Central memory CD8-positive, alpha-beta T cell (primary cell): ENCODE data around the gene RNASE13.

ENCODE experiments used
- ATAC-seq: fragments of 150-1000 bp; cut with Tn5 transposase; replicated peaks from 2 replicates; pipeline ENCODE4 v1.10.0; 2022; ENCODE audit warnings: mild to moderate bottlenecking, moderate FRiP score, moderate number of reproducible peaks; ENCODE audit not compliant: poor library complexity, severe bottlenecking; ENCODE audit errors: extremely low read depth
- DNase-seq, 2 donors: peaks; one replicate each; pipeline ENCODE4 v3.0.0; 2021; ENCODE audit warnings: low spot score in 2 of 2
- H3K27ac Mint-ChIP-seq: one replicate; pipeline ENCODE4 v1.8.0; 2022; ENCODE audit warnings: low read depth, mild to moderate bottlenecking, moderate library complexity, mixed read lengths
- H3K27me3 Mint-ChIP-seq: one replicate; pipeline ENCODE4 v1.8.0; 2022; ENCODE audit warnings: mixed read lengths
- H3K36me3 Mint-ChIP-seq: one replicate; pipeline ENCODE4 v1.8.0; 2022; ENCODE audit warnings: mild to moderate bottlenecking, moderate library complexity, mixed read lengths; ENCODE audit not compliant: insufficient read depth
- H3K4me1 Mint-ChIP-seq: one replicate; pipeline ENCODE4 v1.8.0; 2022; ENCODE audit warnings: mixed read lengths
- H3K4me3 Mint-ChIP-seq: one replicate; pipeline ENCODE4 v1.8.0; 2022; ENCODE audit warnings: mild to moderate bottlenecking, moderate library complexity, mixed read lengths
- H3K9me3 Mint-ChIP-seq: one replicate; pipeline ENCODE4 v1.8.0; 2022; ENCODE audit warnings: mixed read lengths

The RNASE13 gene

DNA sequence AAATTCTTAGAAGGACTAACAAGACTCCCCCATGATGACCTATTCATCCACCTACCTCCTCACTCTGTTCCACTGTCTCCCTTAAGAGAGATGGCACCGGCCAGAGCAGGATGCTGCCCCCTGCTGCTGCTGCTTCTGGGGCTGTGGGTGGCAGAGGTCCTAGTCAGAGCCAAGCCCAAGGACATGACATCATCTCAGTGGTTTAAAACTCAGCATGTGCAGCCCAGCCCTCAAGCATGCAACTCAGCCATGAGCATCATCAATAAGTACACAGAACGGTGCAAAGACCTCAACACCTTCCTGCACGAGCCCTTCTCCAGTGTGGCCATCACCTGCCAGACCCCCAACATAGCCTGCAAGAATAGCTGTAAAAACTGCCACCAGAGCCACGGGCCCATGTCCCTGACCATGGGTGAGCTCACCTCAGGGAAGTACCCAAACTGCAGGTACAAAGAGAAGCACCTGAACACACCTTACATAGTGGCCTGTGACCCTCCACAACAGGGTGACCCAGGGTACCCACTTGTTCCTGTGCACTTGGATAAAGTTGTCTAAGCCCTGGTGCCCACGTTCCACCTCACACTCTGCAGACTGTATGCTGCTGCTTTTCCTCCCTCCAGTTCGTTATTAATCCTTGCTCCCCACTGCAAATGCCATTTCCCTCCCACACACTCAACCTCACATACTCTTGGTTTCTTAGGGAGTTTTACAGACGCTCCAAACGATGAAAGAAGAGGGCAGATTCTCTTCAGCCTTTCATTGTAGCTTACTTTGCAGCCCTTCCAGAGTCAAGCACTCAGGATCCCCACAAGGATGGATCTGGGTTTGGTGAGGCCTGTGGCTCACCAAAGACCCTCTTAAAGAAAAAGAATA is 23.4 kb upstream of the RNASE13 start, which contains the start of gene RNASE8:
RNASE8 (plus strand) TSS at position 20 of the 873 bp plus-strand sequence; CDS start at position 91, 71 bp downstream.
- no peaks in the 10 kb centered on the region for H3K9me3 Mint-ChIP-seq
- H3K4me1 Mint-ChIP-seq, result no peaks in the 10 kb centered on the region
- no peak within 1 kb of the TSS for H3K27ac Mint-ChIP-seq
- ATAC-seq (no peak), DNase-seq (no peak)
- peaks cover 33% of the 10 kb centered on the region for H3K27me3 Mint-ChIP-seq
- no peak within 1 kb of the TSS for H3K4me3 Mint-ChIP-seq
- H3K36me3 Mint-ChIP-seq, result no peaks in the 10 kb centered on the region

DNA sequence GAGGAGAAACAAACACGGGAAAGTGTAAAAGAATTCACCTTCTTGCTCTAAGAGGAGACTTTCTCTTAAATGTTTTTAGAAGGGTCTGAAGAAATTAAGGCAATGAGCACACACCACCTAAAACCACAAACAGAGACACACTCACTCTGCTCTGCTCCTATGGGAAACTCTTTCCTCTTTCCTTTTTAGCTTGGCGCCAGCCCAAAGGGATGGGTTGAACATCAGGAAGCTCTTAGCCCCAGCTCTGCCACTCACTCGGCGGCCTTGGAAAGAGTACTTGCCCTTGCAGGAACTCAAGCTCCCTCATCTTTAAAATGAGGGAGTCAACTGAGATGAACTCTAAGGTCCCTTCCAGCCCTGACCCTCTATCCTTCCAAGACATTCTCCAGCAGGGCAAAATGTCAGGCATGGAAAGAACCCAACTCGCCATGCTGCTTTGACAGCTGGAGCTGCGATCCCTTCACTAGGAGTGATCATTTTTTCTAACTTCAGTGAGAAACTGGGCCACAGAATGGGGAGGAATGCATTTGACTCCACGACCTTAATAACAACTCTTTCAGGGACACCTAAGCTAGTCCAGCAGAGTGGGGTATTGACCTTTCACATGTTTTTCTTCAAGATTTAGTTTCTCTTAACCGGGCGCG is 22.0 kb upstream of the RNASE13 start:
- Mint-ChIP-seq H3K9me3 (no peaks in the 10 kb centered on the region), H3K36me3 (no peaks in the 10 kb centered on the region), H3K4me1 (no peaks in the 10 kb centered on the region), H3K4me3 (no peak overlapping the region), H3K27me3 (peaks cover 22% of the 10 kb centered on the region), H3K27ac (no peak overlapping the region)
- ATAC-seq, result no peak
- DNase-seq, result no peak

DNA sequence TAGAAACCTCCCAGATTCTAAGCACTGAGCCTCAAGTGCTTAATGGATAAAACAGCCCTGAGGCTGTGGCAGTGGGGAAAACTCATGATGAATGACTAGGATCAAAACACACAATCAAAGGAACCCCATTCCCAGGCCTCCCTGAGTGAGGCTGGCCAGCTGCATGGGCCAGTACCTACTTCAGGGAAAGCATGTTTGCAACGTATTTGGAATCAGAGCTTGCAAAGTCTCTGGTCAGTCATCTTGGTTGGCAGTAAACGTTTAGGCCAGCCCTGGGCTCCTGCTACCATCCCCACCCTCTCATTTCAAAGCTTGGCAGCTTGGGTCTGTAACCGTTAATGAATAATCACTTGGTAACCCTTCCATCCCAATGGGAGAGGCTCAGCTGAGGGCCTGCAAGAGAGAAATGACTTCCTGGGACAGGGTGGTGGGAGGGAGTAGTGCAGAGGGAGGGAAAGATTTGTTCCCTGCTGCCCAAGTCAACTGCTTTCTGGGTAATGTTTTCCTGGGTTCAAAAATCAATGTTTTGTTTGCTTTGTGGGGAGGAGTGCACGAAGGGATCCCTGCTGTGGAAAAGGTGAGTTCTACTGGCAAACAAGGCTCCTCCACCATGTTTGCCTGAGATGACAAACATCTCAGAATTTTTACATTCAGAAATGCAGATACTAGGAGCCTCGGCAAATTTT is 21.0 kb upstream of the RNASE13 start:
- DNase-seq, result no peak
- Mint-ChIP-seq H3K36me3 (no peaks in the 10 kb centered on the region), H3K27ac (no peak overlapping the region), H3K4me1 (no peaks in the 10 kb centered on the region), H3K27me3 (peaks cover 13% of the 10 kb centered on the region), H3K9me3 (no peaks in the 10 kb centered on the region), H3K4me3 (no peak overlapping the region)
- no peak for ATAC-seq

DNA sequence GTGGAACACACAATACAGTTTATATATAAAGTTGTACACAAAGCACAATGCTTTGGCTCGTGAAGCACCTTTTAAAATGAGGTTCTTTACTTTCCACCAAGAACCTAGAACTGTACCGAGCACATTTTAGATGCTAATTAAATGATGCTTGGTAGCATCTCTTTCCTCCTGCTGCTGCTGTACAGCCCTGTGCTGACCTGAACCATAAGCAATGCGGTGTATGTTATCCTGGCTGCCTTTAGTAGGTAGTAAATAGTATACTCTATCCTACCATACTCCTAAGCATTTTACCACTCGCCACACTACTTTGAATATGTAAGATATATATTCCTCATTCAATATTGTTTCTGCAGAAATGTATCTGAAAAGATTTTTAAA is 20.1 kb upstream of the RNASE13 start:
- H3K4me3 Mint-ChIP-seq, result no peak overlapping the region
- no peaks in the 10 kb centered on the region for H3K36me3 Mint-ChIP-seq
- DNase-seq (no peak), ATAC-seq (no peak)
- H3K9me3 Mint-ChIP-seq, result no peaks in the 10 kb centered on the region
- H3K27ac Mint-ChIP-seq, result no peak overlapping the region
- no peaks in the 10 kb centered on the region for H3K4me1 Mint-ChIP-seq
- H3K27me3 Mint-ChIP-seq, result peaks cover 5% of the 10 kb centered on the region

DNA sequence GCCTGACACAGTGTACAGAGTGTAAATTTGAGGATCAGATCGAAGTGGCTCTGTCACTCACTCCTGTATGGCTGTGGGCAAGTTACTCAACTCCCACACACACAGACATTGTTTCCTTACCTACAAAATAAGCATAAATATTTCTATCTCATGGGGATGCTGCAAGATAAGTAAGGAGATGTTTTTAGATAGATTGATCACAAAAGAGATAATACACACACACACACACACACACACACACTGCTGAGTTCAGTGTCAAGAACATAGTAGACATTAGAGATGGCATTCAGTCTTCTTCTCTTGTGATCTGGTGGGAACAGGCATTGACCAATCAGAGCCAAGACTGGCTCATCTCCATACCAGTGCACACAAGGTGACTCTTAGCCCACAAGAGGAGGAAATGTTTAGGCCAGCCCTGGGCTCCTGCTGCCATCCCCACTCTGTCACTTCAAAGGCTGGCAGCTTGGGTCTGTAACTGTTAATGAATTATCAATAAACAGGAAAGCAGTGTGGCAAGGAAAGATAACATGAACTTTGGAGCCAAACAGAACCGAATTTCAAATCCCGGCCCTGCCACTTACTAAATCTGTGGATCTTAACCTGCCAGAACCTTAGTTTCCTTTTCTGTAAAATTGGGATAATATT is 19.6 kb upstream of the RNASE13 start:
- ATAC-seq (no peak), DNase-seq (no peak)
- no peaks in the 10 kb centered on the region for H3K4me1 Mint-ChIP-seq
- H3K27ac Mint-ChIP-seq, result no peak overlapping the region
- no peaks in the 10 kb centered on the region for H3K9me3 Mint-ChIP-seq
- no peak overlapping the region for H3K4me3 Mint-ChIP-seq
- H3K36me3 Mint-ChIP-seq, result no peaks in the 10 kb centered on the region
- H3K27me3 Mint-ChIP-seq, result no peaks in the 10 kb centered on the region

DNA sequence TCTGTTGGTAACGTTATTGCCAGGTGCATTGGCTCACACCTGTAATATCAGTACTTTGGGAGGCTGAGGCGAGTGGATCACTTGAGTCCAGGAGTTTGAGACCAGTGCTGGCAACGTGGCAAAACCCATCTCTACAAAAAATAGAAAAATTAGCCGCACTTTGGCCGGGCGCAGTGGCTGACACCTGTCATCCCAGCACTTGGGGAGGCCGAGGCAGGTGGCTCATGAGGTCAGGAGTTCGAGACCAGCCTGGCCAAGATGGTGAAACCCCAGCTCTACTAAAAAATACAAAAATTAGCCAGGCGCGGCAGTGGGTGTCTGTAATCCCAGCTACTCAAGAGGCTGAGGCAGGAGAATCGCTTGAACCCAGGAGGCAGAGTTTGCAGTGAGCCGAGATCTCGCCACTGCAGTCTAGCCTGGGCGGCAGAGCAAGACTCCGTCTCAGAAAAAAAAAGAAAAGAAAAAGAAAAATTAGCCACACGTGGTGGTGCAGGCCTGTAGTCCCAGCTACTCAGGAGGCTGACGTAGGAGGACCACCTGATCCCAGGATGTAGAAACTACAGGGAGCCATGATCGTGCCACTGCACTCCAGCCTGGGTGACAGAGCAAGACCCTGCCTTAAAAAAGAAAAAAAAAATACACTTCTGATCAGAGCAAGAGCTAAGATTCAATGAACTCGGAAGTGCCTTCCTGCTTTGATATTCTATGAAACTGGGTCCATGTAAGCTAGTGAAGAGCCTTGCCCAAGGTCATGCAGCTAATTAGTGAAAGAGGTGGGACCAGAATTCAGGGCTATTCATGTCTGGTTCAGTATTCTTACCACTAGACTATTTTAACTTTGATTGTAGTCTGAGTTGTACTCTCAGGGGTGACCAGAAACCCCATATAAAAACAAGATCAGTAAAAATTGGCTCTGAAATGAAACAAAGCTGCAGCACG is 18.8 kb upstream of the RNASE13 start:
- no peak overlapping the region for H3K4me3 Mint-ChIP-seq
- DNase-seq (no peak), ATAC-seq (no peak)
- H3K27ac Mint-ChIP-seq, result no peak overlapping the region
- no peaks in the 10 kb centered on the region for H3K9me3 Mint-ChIP-seq
- no peaks in the 10 kb centered on the region for H3K27me3 Mint-ChIP-seq
- no peaks in the 10 kb centered on the region for H3K36me3 Mint-ChIP-seq
- H3K4me1 Mint-ChIP-seq, result no peaks in the 10 kb centered on the region

DNA sequence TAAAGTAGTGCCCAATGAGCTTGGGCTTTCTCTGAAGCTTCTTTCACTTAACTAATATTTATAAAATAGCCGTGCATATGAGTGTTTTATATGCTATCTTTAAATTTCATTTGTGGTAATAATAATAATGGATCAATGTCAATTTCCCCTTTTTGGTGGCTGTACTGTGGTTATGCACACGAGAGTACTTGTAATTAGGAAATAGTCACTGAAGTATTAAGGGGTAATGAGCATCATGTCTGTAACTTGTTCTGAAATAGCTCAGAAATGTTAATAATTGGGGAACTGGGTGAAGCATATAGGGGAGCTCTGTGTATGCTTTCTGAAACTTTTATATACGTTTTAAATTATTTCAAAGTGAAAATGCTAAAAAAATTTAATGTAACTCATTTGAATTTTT is 16.0 kb upstream of the RNASE13 start:
- no peak overlapping the region for H3K4me3 Mint-ChIP-seq
- H3K36me3 Mint-ChIP-seq, result no peaks in the 10 kb centered on the region
- H3K9me3 Mint-ChIP-seq, result no peaks in the 10 kb centered on the region
- DNase-seq (no peak), ATAC-seq (no peak)
- H3K27me3 Mint-ChIP-seq, result peaks cover 9% of the 10 kb centered on the region
- no peak overlapping the region for H3K27ac Mint-ChIP-seq
- no peaks in the 10 kb centered on the region for H3K4me1 Mint-ChIP-seq

DNA sequence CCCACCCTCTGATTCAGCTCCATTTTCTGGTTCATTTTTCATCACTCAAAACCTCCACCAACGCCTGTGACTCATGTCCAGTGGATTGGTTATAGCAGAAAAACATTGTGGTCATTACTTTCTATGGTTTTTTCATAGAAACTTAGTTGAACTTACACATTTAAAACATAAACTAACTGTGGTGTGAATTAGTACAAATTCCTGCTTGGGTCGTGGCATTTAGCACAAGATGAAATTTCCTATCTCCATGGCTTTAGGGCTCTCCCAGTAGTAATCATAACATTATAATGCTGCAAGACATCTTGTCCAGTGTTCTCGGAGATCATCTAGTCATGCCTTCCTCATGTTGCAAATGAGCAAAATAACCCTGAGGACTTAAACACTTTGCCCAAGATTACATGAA is 14.7 kb upstream of the RNASE13 start:
- H3K27ac Mint-ChIP-seq, result no peak overlapping the region

DNA sequence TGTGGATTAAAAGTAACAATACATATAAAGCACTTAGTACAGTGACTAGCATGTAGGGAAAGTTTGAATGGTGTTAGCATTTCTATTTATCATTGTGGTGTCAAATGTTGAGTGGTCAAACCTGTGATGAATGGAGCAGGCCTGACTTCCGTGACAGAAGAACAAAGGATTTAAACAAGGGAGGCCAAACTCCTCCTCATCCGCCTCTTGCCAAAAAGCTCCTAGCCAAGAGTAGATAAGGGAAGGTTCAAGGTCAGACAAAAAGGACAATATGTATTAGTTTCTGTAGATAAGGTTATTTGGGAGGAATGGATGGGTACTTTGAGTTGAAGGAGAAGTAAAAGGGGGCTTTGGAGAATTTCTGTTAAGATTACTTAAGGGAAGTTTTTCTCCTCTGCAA is 14.0 kb upstream of the RNASE13 start:
- Mint-ChIP-seq H3K9me3 (no peaks in the 10 kb centered on the region), H3K27ac (no peak overlapping the region), H3K27me3 (peaks cover 28% of the 10 kb centered on the region), H3K4me3 (no peak overlapping the region), H3K36me3 (no peaks in the 10 kb centered on the region), H3K4me1 (peaks cover 8% of the 10 kb centered on the region)
- ATAC-seq (no peak), DNase-seq (no peak)

More for the DNA sequence above, 14.7 kb upstream of the RNASE13 start:
- no peak overlapping the region for H3K4me3 Mint-ChIP-seq
- ATAC-seq (no peak), DNase-seq (no peak)
- H3K27me3 Mint-ChIP-seq, result peaks cover 21% of the 10 kb centered on the region
- H3K4me1 Mint-ChIP-seq, result peaks cover 5% of the 10 kb centered on the region
- H3K36me3 Mint-ChIP-seq, result no peaks in the 10 kb centered on the region
- no peaks in the 10 kb centered on the region for H3K9me3 Mint-ChIP-seq

DNA sequence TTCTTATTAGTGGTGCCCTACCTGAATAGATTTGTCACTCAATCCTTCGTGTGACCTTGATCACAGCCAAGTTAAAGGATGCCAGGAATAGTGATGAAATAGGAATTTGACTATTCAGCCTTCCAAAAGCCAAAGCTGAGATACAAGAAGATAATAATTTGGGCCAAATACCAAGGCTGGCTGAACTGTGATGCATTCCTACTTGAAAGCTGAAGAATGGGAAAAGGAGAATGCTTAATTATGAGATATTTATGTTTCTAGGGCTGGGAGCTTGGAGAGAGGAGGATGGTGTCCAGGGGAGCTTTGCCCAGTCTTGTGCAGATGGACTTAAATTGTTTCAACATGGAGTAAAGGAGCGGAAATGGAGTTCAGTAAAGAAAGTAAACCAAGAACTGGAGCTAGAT is 12.8 kb upstream of the RNASE13 start:
- no peak for DNase-seq
- Mint-ChIP-seq H3K27ac (no peak overlapping the region), H3K9me3 (no peaks in the 10 kb centered on the region), H3K4me3 (no peak overlapping the region), H3K27me3 (peaks cover 40% of the 10 kb centered on the region), H3K36me3 (no peaks in the 10 kb centered on the region), H3K4me1 (peaks cover 8% of the 10 kb centered on the region)
- no peak for ATAC-seq

DNA sequence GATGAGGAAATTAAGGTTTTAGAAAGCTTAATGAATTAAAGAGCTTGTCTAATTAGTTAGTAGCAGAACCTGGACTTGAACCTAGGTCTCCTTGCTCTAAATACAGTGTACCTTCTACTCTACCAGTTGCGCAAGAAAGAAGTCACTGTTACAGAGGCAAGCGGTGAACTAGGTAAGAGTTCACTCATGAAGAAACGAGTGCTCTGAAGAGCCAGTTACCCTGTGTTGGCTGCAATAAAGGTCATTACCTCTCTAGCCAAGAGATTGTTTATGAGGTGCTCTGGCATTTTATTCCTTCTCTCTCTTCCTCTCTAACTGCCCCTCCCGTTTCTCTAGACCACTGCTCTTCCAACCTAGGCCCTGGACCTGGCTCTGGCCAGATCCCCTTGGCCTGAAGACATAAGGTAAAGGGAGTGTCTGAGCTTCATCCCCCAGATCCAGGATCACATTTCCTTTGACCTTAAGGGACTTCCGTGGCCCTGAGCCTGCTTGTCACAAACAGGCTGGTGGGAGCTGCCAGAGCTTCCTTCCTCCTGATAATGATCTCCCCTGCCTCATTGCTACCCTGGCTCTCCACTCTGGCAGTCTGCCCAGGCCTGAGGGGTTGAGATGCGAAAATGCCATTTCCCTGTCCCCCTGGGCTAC is 9.5 kb upstream of the RNASE13 start:
- Mint-ChIP-seq H3K27ac (no peak overlapping the region), H3K4me1 (peaks cover 8% of the 10 kb centered on the region), H3K4me3 (no peak overlapping the region), H3K36me3 (peaks cover 3% of the 10 kb centered on the region), H3K27me3 (peaks cover 46% of the 10 kb centered on the region), H3K9me3 (no peaks in the 10 kb centered on the region)
- ATAC-seq (no peak), DNase-seq (no peak)
